ENCODE results near the gene MAST3. TPM values are rescaled to one million over a fixed set of nuclear protein-coding genes. Genes with fewer than 3 reads are reported as not detected.

Gene MAST3
- total and polyA plus RNA-seq, 4 donors: 4.3 to 10.6 (median 6.7) TPM

GRCh38 chr19:18145391-18145999 lies 47.9 kb downstream of the MAST3 start:
- peaks cover 25 to 48% (median 37%) of the 10 kb centered on the region in 4 donors for H3K36me3 ChIP-seq (ENCODE audit: control insufficient read depth in 4 of 4, insufficient read depth in 3 of 4, low read depth in 1 of 4, low read length in 3 of 4)

More at GRCh38 chr19:18145391-18145999, 47.9 kb downstream of the MAST3 start:
- Histone ChIP-seq H3K27me3 (ENCODE audit: control insufficient read depth in 4 of 4, insufficient read depth in 4 of 4, low read length in 3 of 4) (no peaks in the 10 kb centered on the region), H3K27ac (ENCODE audit: low read depth in 1 of 2, low read length in 2 of 2) (no peak overlapping the region), H3K9ac (ENCODE audit: low read depth in 1 of 2, low read length in 2 of 2) (no peak overlapping the region), H3K9me3 (ENCODE audit: control insufficient read depth in 4 of 4, low read length in 3 of 4) (no peaks in the 10 kb centered on the region), H3K4me1 (ENCODE audit: control insufficient read depth in 4 of 4, insufficient read depth in 4 of 4, low read length in 3 of 4) (peaks cover 0 to 8% (median 4%) of the 10 kb centered on the region in 4 donors), H3K4me3 (ENCODE audit: low read depth in 1 of 3, low read length in 3 of 3) (no peak overlapping the region)
- TF ChIP-seq MAX (IDR thresholded peaks at IDR 0.05) (no peak), RAD21 (IDR thresholded peaks at IDR 0.05) (no peak), SP1 (IDR thresholded peaks at IDR 0.05) (no peak), ATF3 (IDR thresholded peaks at IDR 0.05) (no peak), HNF4G (IDR thresholded peaks at IDR 0.05) (no peak), EGR1 (IDR thresholded peaks at IDR 0.05; ENCODE audit: low read depth in 2 of 2) (no peak), GABPA (IDR thresholded peaks at IDR 0.05 in 1 of 2, conservative IDR thresholded peaks at IDR 0.05 in 1 of 2) (no peak), HNF4A (conservative IDR thresholded peaks at IDR 0.05) (no peak), REST (IDR thresholded peaks at IDR 0.05) (no peak), FOXA2 (IDR thresholded peaks at IDR 0.05) (no peak), JUND (IDR thresholded peaks at IDR 0.05) (no peak), TAF1 (conservative IDR thresholded peaks at IDR 0.05) (no peak), RXRA (IDR thresholded peaks at IDR 0.05) (no peak)
- TF ChIP-seq, protein P1, sequence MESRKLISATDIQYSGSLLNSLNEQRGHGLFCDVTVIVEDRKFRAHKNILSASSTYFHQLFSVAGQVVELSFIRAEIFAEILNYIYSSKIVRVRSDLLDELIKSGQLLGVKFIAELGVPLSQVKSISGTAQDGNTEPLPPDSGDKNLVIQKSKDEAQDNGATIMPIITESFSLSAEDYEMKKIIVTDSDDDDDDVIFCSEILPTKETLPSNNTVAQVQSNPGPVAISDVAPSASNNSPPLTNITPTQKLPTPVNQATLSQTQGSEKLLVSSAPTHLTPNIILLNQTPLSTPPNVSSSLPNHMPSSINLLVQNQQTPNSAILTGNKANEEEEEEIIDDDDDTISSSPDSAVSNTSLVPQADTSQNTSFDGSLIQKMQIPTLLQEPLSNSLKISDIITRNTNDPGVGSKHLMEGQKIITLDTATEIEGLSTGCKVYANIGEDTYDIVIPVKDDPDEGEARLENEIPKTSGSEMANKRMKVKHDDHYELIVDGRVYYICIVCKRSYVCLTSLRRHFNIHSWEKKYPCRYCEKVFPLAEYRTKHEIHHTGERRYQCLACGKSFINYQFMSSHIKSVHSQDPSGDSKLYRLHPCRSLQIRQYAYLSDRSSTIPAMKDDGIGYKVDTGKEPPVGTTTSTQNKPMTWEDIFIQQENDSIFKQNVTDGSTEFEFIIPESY (IDR thresholded peaks at IDR 0.05): no peak
- TF ChIP-seq, protein P2, sequence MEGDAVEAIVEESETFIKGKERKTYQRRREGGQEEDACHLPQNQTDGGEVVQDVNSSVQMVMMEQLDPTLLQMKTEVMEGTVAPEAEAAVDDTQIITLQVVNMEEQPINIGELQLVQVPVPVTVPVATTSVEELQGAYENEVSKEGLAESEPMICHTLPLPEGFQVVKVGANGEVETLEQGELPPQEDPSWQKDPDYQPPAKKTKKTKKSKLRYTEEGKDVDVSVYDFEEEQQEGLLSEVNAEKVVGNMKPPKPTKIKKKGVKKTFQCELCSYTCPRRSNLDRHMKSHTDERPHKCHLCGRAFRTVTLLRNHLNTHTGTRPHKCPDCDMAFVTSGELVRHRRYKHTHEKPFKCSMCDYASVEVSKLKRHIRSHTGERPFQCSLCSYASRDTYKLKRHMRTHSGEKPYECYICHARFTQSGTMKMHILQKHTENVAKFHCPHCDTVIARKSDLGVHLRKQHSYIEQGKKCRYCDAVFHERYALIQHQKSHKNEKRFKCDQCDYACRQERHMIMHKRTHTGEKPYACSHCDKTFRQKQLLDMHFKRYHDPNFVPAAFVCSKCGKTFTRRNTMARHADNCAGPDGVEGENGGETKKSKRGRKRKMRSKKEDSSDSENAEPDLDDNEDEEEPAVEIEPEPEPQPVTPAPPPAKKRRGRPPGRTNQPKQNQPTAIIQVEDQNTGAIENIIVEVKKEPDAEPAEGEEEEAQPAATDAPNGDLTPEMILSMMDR (IDR thresholded peaks at IDR 0.05; ENCODE audit: low read depth, low read length, missing input control): no peak
- no peak for DNase-seq (ENCODE audit: low spot score)
- 96% methylated on average over 19 of the region's 19 CpGs for WGBS

Data from liver (tissue), 9 donors.